Muscle layer of colon (tissue), 2 donors: ENCODE data around the gene SMCO4.
"Not testable (repeated sequence)": the region's sequence is repeated elsewhere in the genome, so short reads cannot be mapped to it uniquely, and the experiment has no call there.

Experiments
- H3K27ac ChIP-seq: one replicate; pipeline ENCODE4 v1.7.0; 2013; ENCODE audit warnings: low read depth, mild to moderate bottlenecking, low read length, moderate library complexity
- H3K27me3 ChIP-seq, 2 donors: one replicate each; pipeline ENCODE4 v1.7.0; 2013; ENCODE audit warnings: low read length in 2 of 2, mild to moderate bottlenecking in 2 of 2; ENCODE audit not compliant: insufficient read depth in 2 of 2, control insufficient read depth in 1 of 2
- H3K36me3 ChIP-seq: one replicate; pipeline ENCODE4 v1.7.0; 2013; ENCODE audit warnings: mild to moderate bottlenecking, low read length; ENCODE audit not compliant: insufficient read depth
- H3K4me1 ChIP-seq: one replicate; pipeline ENCODE4 v1.7.0; 2013; ENCODE audit warnings: mild to moderate bottlenecking, low read length; ENCODE audit not compliant: insufficient read depth
- H3K4me3 ChIP-seq, 2 donors: one replicate each; pipeline ENCODE4 v1.7.0; 2013; ENCODE audit warnings: low read length in 2 of 2, low read depth in 1 of 2, mild to moderate bottlenecking in 1 of 2, moderate library complexity in 1 of 2
- H3K9ac ChIP-seq: one replicate; pipeline ENCODE4 v1.7.0; 2013; ENCODE audit warnings: low read length
- H3K9me3 ChIP-seq: one replicate; pipeline ENCODE4 v1.7.0; 2013; ENCODE audit warnings: mild to moderate bottlenecking, low read length
- donor health status: abdominal sarcoma.
- donor health status: Adenocarcinoma of cecum.

SMCO4 gene

DNA sequence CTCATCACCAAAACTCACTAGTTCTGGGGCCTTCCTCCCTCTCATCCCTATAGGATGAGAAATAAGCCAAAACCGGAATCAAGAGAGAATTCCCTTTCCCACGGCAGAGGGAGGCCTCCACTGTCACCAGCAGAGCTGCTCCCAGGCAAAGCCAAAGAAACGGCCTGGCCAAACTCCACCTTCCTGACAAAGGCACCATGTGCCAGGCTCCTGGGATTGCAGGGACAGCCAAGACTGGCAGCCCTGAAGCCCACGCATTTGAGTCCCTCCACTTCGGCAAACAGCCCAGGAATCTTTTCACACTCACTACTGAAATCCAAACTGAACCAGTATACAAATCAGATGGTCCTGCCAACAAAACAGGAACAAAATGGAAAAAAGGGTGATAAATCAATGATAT lies 6.1 kb downstream of the SMCO4 start:
- no peak overlapping the region for H3K27ac ChIP-seq
- H3K9me3 ChIP-seq = no peaks in the 10 kb centered on the region
- no peak overlapping the region for H3K9ac ChIP-seq
- no peak overlapping the region for H3K4me3 ChIP-seq
- H3K4me1 ChIP-seq = peaks cover 13% of the 10 kb centered on the region
- H3K36me3 ChIP-seq = no peaks in the 10 kb centered on the region
- no peaks in the 10 kb centered on the region for H3K27me3 ChIP-seq

GRCh38 chr11:93536101-93536861 lies 6.9 kb downstream of the SMCO4 start:
- Histone ChIP-seq H3K36me3 (no peaks in the 10 kb centered on the region), H3K9me3 (no peaks in the 10 kb centered on the region), H3K4me3 (no peak overlapping the region), H3K27me3 (no peaks in the 10 kb centered on the region), H3K4me1 (peaks cover 12% of the 10 kb centered on the region), H3K9ac (no peak overlapping the region), H3K27ac (no peak overlapping the region)

DNA sequence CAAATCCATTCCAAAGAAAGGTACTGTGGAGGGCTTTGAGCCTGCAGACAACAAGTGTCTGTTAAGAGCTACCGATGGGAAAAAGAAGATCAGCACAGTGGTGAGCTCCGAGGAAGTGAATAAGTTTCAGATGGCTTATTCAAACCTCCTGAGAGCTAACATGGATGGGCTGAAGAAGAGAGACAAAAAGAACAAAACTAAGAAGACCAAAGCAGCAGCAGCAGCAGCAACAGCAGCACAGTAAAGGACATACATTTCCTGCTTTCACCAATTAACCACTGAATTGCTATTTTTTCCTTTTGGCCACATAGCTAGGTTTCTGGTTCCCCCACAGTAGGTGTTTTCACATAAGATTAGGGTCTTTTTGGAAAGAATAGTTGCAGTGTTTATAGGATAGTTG lies 7.6 kb downstream of the SMCO4 start:
- not testable (repeated sequence) for H3K9me3 ChIP-seq, H3K9ac ChIP-seq, H3K36me3 ChIP-seq, H3K27ac ChIP-seq, H3K27me3 ChIP-seq, H3K4me3 ChIP-seq
- H3K4me1 ChIP-seq = peaks cover 12% of the 10 kb centered on the region

GRCh38 chr11:93532806-93533205 lies 10.4 kb downstream of the SMCO4 start:
- no peak overlapping the region for H3K4me3 ChIP-seq
- H3K27me3 ChIP-seq = no peaks in the 10 kb centered on the region
- H3K36me3 ChIP-seq = no peaks in the 10 kb centered on the region
- H3K9me3 ChIP-seq = no peaks in the 10 kb centered on the region
- H3K9ac ChIP-seq = no peak overlapping the region
- no peak overlapping the region for H3K27ac ChIP-seq
- peaks cover 32% of the 10 kb centered on the region for H3K4me1 ChIP-seq

GRCh38 chr11:93532281-93532789 lies 10.9 kb downstream of the SMCO4 start:
- Histone ChIP-seq H3K36me3 (no peaks in the 10 kb centered on the region), H3K9ac (no peak overlapping the region), H3K27me3 (no peaks in the 10 kb centered on the region), H3K4me3 (no peak overlapping the region), H3K4me1 (peaks cover 31% of the 10 kb centered on the region), H3K9me3 (no peaks in the 10 kb centered on the region), H3K27ac (no peak overlapping the region)

GRCh38 chr11:93530468-93530826 lies 12.7 kb downstream of the SMCO4 start:
- Histone ChIP-seq H3K9me3 (no peaks in the 10 kb centered on the region), H3K4me1 (peaks cover 23% of the 10 kb centered on the region), H3K4me3 (no peak overlapping the region), H3K36me3 (no peaks in the 10 kb centered on the region), H3K9ac (no peak overlapping the region), H3K27ac (no peak overlapping the region), H3K27me3 (no peaks in the 10 kb centered on the region)

GRCh38 chr11:93529707-93530467 lies 13.3 kb downstream of the SMCO4 start:
- H3K4me3 ChIP-seq = no peak overlapping the region
- no peaks in the 10 kb centered on the region for H3K36me3 ChIP-seq
- no peaks in the 10 kb centered on the region for H3K27me3 ChIP-seq
- H3K27ac ChIP-seq = no peak overlapping the region
- no peak overlapping the region for H3K9ac ChIP-seq
- no peaks in the 10 kb centered on the region for H3K9me3 ChIP-seq
- H3K4me1 ChIP-seq = peaks cover 28% of the 10 kb centered on the region

DNA sequence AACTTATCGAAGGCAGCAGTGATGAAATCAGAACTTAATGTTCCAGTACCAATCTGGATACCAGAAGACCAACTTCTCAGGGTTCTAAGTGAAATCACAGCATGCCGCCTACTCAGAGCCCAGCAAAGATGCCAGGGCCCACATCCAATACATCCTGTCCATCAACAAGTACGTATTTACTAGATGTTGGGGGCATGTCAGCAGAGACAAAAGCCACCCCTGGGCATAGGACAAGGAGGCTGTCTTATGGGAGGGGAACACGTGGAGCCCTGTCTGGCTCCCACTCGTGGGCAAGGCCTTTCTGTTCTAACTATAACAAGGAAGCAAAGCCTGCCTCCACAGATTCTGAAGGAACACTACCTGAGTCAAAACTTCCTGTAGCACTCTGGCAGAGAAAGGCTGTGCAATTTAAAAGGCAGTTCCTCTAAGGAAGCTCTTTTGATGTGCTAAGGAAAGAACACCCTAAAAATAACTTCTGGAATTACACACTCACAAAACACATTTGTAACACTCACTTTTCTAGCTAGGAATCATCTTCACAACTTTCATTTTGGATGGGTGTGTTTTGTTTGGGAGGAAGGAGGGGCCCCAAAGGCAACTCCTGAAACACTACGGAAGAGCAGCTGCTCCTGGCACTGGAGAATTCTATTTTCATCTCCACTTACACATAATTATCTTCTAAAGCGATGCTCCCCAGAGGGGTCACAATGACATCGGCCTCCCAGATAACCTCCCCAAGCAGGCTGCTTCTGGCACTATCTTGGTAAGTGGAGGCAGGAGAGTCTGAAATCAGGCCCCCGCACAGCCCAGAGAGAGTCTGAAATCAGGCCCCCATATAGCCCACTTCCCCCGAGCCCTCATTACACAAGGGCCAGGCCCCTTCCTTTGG lies 14.2 kb downstream of the SMCO4 start:
- Histone ChIP-seq H3K9me3 (no peaks in the 10 kb centered on the region), H3K9ac (no peak overlapping the region), H3K4me1 (peaks cover 30% of the 10 kb centered on the region), H3K27ac (no peak overlapping the region), H3K4me3 (no peak overlapping the region), H3K36me3 (no peaks in the 10 kb centered on the region), H3K27me3 (no peaks in the 10 kb centered on the region)

DNA sequence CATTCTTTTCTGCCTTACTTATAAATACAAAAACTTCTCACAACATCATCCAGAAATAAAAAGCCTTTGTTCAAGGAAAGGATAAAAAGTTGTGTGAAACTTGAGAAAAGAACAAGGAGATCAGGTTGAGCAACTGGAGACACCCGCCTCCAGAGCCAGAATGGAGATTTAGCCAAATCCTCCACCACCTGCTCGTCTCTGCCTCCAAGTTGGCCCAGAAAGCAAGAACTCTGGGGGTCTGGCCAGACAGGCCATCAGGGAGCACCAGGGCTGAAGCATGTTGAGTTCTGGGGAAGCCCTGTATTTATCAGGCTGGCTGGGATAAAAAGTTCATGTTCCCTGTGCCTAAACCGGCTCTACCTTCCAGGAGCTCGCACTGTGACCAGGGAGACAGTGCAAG lies 14.9 kb downstream of the SMCO4 start:
- Histone ChIP-seq H3K4me3 (no peak overlapping the region), H3K36me3 (no peaks in the 10 kb centered on the region), H3K9ac (no peak overlapping the region), H3K27ac (no peak overlapping the region), H3K4me1 (peaks cover 30% of the 10 kb centered on the region), H3K9me3 (no peaks in the 10 kb centered on the region), H3K27me3 (no peaks in the 10 kb centered on the region)

GRCh38 chr11:93526641-93527583 lies 16.3 kb downstream of the SMCO4 start:
- no peak overlapping the region for H3K4me3 ChIP-seq
- H3K4me1 ChIP-seq = peaks cover 30% of the 10 kb centered on the region
- H3K27ac ChIP-seq = no peak overlapping the region
- no peaks in the 10 kb centered on the region for H3K9me3 ChIP-seq
- H3K27me3 ChIP-seq = no peaks in the 10 kb centered on the region
- H3K9ac ChIP-seq = no peak overlapping the region
- H3K36me3 ChIP-seq = no peaks in the 10 kb centered on the region
